CD1c-positive myeloid dendritic cell (primary cell): Measurements from ENCODE around the gene WWOX.

Source experiments
- DNase-seq: peaks from one replicate; pipeline ENCODE4 v3.0.0-alpha.2; 2016; ENCODE audit errors: extremely low spot score

Gene WWOX

DNA sequence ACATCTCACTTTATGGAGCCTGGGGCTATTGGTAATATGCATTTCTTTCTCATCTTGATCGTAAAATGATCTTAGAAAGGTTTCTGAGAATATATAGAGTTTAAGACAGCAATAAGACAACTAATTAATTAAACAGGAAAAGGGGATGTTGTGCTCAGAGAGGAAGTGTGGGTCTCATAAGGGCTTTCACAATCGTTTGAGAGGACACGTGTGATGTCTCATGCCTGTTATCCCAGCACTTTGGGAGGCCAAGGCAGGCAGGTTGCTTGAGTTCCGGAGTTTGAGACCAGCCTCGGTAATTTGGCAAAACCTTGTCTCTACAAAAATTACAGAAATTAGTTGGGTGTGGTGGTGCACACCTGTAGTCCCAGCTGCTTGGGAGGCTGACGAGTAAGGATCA, 295.6 kb downstream of the WWOX start:
- no peak for DNase-seq

GRCh38 chr16:78396046-78396445, 296.6 kb downstream of the WWOX start:
- no peak for DNase-seq

DNA sequence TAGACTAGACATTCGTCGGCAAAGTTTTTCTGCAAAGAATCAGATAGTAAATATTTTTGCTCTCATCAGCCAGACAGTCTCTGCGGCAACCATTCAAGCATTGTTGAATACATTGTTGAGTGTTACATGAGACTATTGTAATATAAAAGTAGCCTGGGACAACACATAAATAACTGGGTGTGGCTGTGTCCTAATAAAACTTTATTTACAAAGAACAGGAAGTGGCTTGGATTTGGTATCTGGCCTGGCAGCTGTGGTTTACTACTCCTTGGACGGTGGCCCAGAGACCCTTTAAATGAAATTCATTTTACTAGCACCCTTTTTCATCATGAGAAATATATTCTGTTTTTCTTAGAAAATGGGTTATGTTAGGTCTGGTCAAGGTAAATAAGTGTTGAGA, 297.2 kb downstream of the WWOX start:
- DNase-seq, result no peak

DNA sequence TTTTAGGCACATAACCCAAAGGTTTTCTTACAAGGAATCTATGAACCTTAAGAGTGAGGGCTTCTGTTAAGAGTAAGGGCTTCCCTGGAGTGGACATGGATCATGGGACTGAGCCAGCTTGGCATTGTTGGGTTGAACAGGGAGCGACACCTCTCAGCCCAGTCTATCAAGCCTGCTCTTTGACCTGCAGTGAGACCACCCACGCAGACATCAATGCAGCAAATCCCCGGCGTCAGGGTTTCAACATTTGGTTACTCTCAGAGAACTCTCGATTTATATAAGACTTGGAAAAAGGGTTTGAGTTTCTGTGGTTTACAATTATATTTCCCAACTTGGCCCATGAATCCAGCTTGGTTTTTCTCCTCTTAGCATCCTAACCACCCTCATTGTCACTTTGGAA, 299.9 kb downstream of the WWOX start:
- DNase-seq, result no peak

DNA sequence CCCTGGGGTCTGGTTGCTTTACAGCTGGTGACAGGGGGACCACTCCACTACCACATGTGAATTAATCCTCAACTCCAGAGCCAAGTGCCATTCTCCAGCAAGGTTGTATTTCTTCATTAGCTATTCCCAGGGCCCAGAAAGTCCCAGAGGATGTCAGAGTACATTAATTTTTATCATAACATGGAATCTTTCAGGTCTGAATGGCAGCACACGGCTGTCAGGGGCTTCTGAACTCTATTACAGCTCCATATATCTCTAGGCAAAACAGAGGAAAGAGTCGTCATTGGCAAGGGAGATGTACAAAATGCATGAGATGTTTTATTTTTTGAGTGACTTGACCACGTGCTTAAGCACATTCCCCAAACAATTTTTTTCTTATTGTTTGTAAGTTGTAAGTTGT, 303.4 kb downstream of the WWOX start:
- no peak for DNase-seq

- no peak for DNase-seq
Measured at GRCh38 chr16:78405040-78405439, 305.6 kb downstream of the WWOX start.

GRCh38 chr16:78405833-78406232, 306.4 kb downstream of the WWOX start:
- no peak for DNase-seq

DNA sequence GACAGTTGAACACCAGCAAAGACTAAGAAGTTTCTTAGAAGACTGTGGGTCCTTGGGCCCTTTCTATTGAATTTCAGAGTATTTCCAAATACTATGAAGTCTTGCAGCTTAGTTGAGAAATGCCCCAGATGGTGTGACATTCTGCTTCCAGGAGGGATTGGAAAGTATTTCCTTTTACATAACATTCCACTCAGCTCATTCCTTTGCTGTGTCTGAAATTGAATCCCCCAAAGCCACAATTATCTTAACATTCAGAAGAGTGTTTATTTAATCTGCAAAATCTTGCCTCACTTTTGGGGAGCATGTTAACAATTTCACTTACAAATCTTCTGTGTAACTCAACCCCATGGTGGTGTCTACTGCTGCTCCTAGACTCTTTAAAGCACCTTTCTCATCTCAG, 307.7 kb downstream of the WWOX start:
- no peak for DNase-seq

DNA sequence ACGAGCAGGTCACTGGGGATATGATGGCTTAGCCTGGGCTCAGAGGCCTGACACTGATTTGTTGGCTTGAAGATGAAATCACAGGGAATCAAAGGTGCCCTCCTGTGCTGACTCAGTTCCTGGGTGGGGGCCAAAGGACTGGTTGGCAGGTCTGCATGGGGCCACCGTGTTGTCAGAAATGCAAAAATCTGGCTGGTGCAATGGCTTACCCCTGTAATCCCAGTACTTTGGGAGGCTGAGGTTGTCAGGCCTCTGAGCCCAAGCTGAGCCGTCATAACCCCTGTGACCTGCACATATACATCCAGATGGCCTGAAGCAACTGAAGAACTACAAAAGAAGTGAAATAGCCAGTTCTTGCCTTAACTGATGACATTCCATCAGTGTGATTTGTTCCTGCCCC, 314.2 kb downstream of the WWOX start:
- DNase-seq, result no peak

DNA sequence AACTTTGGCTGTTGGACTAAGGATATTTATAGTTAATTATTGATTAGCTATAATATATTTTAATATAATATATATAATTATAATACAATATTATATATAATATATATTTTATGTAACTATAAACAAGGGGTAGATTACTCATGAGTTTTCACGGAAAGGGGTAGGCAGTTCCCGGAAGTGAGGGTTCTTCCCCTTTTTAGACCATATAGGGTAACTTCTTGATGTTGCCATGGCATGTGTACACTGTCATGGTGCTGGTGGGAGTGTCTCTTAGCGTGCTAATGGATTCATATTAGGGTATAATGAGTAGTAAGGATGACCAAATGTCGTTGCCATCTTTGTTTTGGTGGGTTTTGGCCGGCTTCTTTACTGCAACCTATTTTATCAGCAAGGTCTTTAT, 315.6 kb downstream of the WWOX start:
- DNase-seq, result no peak

GRCh38 chr16:78415669-78416068, 316.2 kb downstream of the WWOX start:
- no peak for DNase-seq

DNA sequence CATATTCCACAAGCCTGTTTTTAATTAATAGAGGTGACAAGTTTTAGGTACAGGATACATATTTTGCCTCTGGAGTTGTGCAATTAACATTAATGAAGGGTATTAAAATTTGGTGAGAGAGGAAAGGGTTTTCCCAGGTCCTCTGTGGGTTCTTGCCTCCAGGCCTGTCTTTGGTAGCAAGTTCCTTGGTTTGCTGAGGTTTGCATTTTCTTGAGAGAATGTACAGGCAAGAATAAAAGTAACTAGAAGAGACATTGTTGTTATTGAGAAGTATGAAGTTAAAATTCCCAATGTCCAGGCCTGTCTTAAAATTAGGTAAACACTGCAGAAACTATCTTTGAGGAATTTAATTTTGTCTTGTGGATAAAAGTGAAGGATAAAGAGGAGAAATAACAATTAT, 316.9 kb downstream of the WWOX start:
- DNase-seq, result no peak

DNA sequence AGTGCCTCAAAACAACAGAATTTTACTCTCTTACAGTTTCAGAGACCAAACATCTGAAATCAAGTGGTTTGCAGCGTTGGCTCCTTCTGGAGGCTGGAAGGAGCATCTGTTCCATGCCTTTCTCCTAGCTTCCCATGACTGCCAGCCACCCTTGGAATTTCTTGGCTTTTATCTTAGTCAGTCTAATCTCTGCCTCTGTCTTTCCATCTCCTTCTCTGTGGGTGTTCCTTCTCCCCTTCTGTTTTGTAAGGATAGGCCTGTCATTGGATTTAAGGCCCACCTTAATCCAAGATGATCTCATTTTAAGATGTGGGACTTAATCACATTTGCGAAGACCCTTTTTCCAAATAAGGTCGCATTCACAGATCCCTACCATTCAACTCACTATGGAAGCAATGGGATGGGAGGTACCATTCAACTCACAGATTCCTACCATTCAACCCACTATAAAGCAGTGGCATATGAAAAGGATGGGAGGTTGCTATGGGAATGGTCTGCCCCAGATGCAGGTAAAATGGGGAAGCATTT, 321.8 kb downstream of the WWOX start:
- no peak for DNase-seq

GRCh38 chr16:78425281-78425680, 325.8 kb downstream of the WWOX start:
- DNase-seq, result no peak

- DNase-seq, result no peak
Measured at GRCh38 chr16:78425891-78426510, 326.5 kb downstream of the WWOX start.

- no peak for DNase-seq
Measured at GRCh38 chr16:78428193-78428592, 328.7 kb downstream of the WWOX start.

DNA sequence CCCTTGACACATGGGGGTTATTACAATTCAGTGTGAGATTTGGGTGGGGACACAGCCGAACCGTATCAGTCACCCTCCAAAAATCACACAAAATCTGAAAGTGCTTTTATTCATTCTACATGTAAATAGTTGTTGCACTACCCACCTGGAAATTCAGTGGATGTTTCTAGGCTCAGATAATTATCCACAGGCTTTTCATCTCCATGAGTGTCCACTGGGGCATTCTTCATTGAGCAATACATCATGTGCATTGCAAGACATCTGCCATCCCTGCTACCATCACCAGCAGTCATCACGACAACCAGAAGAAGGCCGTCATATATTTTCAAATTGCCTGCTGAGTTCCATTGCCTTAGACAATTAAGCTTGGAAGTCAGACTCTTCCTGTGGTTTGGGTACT, 330.8 kb downstream of the WWOX start:
- no peak for DNase-seq

DNA sequence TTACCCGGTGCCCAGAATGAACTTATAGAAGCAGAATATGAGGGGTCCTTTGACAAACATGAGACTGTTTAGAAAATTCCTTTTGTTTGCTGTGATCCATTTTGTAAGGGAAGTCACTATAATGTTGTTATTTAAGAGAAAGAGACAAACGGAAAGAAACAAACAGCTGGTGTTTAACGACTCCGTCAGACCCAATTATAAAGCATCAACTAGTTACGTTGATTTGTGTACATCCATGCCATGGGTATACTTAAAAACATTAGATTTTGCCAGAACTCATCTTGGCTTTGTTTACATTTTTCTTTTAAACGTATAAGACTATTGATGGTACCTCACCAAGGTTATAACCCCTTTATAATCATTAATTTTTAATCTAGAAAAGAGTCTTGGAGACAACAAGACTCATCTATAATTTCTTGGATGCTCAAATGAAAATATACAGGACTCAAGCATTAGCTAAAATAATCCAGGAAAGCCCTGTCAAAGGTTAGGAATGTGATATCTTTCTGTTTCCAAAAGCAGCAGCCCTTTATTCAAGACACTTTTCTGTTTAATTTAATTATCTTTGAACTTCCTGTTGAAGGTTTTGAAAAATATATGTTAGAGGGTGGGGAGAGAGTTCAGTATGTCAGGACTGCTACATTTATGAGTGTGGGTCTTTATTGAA, 331.7 kb downstream of the WWOX start:
- DNase-seq, result no peak

GRCh38 chr16:78431701-78432100, 332.2 kb downstream of the WWOX start:
- no peak for DNase-seq

GRCh38 chr16:78432451-78432850, 333.0 kb downstream of the WWOX start:
- no peak for DNase-seq

GRCh38 chr16:78433116-78433515, 333.7 kb downstream of the WWOX start:
- DNase-seq, result no peak

GRCh38 chr16:78434401-78434800, 334.9 kb downstream of the WWOX start:
- no peak for DNase-seq

DNA sequence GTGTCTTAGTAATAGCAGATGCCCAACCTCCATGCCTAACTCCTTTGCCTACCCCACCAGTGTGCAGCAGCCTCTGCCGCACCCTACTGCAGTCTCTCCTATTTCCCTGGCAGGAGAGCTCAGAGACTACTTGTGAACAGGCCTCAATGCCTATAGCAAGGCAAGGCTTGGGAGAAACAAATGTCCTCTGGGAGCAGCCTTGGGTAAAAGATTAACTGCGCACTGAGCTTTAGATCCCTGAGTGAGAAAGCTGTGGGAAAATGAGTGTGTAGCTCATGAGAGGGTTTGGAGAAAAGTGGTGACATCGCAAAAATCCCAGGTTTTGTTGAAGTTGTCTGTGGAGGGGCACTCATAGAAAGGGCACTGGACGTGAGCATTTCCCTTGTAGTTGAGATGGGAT, 335.8 kb downstream of the WWOX start:
- no peak for DNase-seq

DNA sequence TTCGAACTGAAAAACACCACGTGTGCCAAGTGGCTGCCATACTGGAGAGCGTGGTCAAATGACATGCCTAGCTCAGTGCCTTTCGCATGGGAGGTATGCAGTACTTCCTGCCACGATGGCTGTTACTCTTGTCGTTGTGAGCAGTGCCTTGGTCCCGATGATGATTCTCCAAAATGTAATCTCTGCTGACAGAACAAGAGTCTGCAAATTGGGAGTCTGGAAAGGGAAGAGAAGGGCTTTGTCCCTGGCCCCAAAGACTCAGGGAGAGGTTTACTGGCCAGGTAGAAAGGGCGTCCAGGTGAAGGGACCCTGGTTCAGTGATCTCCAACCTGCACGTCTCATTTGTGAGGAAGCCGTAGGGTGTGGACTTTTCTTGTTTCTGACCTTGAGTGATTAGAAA, 336.6 kb downstream of the WWOX start:
- no peak for DNase-seq
